OCI-LY7 (cell line): ENCODE measurements around the gene KDM4B. TPM values are rescaled to one million over a fixed set of nuclear protein-coding genes. Genes with fewer than 3 reads are reported as not detected.

Source experiments
- BruUV-seq: library from RNA; stranded (reverse); fragments of 400-500 nt; replicated peaks from 2 replicates; lab custom pipeline; 2021; lab: Mats Ljungman, UMichigan
- CTCF ChIA-PET: fragments of 300-600 bp; sonication (Branson Sonifier 250); formaldehyde crosslinking; loops from one replicate; lab custom pipeline; 2022; ENCODE audit warnings: antibody characterized with exemption; ENCODE audit not compliant: unreplicated experiment; lab: Charles Lee
- POLR2A ChIA-PET: fragments of 300-600 bp; sonication (Branson Sonifier 250); formaldehyde crosslinking; loops from one replicate; lab custom pipeline; 2022; ENCODE audit warnings: antibody characterized with exemption; lab: Charles Lee
- DNase-seq: peaks from one replicate; pipeline ENCODE4 v3.0.0-alpha.2; 2015; ENCODE audit warnings: low spot score
- H2AFZ ChIP-seq: fragments of 200-600 bp; sonication (generic), shearing (Covaris generic); 2 replicates; pipeline ENCODE4 v1.6.1; 2014; ENCODE audit warnings: mild to moderate bottlenecking, antibody characterized with exemption, low read length, moderate library complexity
- H3K27ac ChIP-seq: fragments of 200-600 bp; sonication (generic); 2 replicates; pipeline ENCODE4 v1.5.1; 2014; ENCODE audit warnings: mixed run types, low read depth, mild to moderate bottlenecking, moderate library complexity, low read length, inconsistent platforms; ENCODE audit not compliant: poor library complexity, severe bottlenecking
- H3K36me3 ChIP-seq: fragments of 200-600 bp; sonication (generic); 2 replicates; pipeline ENCODE4 v1.6.1; 2014; ENCODE audit warnings: mild to moderate bottlenecking, antibody characterized with exemption, low read length, moderate library complexity, mixed read lengths; ENCODE audit not compliant: insufficient read depth
- H3K4me1 ChIP-seq: fragments of 200-600 bp; sonication (generic); 2 replicates; pipeline ENCODE4 v1.5.1; 2014; ENCODE audit warnings: mild to moderate bottlenecking, low read length; ENCODE audit not compliant: insufficient read depth, poor library complexity, severe bottlenecking
- H3K4me2 ChIP-seq: fragments of 200-600 bp; sonication (generic); 2 replicates; pipeline ENCODE4 v1.6.1; 2014; ENCODE audit warnings: mild to moderate bottlenecking, low read length
- H3K4me3 ChIP-seq: fragments of 200-600 bp; sonication (generic); 2 replicates; pipeline ENCODE4 v1.5.1; 2014; ENCODE audit warnings: mild to moderate bottlenecking, low read depth, low read length; ENCODE audit not compliant: poor library complexity, severe bottlenecking
- H3K79me2 ChIP-seq: fragments of 200-600 bp; sonication (generic); 2 replicates; pipeline ENCODE4 v1.6.1; 2016; ENCODE audit warnings: low read depth, mild to moderate bottlenecking, low read length, moderate library complexity, mixed read lengths; ENCODE audit not compliant: insufficient read depth
- H3K9me2 ChIP-seq: fragments of 200-600 bp; sonication (generic); 2 replicates; pipeline ENCODE4 v1.6.1; 2016; ENCODE audit warnings: mild to moderate bottlenecking, low read length, mixed read lengths; ENCODE audit not compliant: insufficient read depth
- H3K9me3 ChIP-seq: fragments of 200-600 bp; sonication (generic); 2 replicates; pipeline ENCODE4 v1.6.1; 2014; ENCODE audit warnings: mild to moderate bottlenecking, mixed run types, low read length, mixed read lengths
- H4K20me1 ChIP-seq: fragments of 200-600 bp; sonication (generic); 2 replicates; pipeline ENCODE4 v1.6.1; 2014; ENCODE audit warnings: mild to moderate bottlenecking, antibody characterized with exemption, low read length, moderate library complexity, mixed read lengths; ENCODE audit not compliant: insufficient read depth
- EZH2phosphoT487 ChIP-seq: fragments of 200-600 bp; sonication (generic); IDR thresholded peaks from 2 replicates; pipeline ENCODE4 v1.6.1; 2018; ENCODE audit warnings: low read depth, borderline replicate concordance, mild to moderate bottlenecking, mixed run types, antibody characterized with exemption, low read length, moderate library complexity, mixed read lengths
- intact Hi-C: fragments of 100-400 bp; cut with micrococcal nuclease; formaldehyde crosslinking; loops from one replicate; pipeline ENCODE4 v1.10.0; 2022; ENCODE audit not compliant: unreplicated experiment
- total RNA-seq, 2 experiments: library from RNA; depleted of rRNA in 1 of 2; stranded (reverse); fragments of >200 nt in 1 of 2; shearing (Covaris generic) in 1 of 2; gene quantifications; 2 replicates each; pipeline ENCODE4 v1.2.3, GENCODE V29; 2014 to 2022
- TF ChIP-seq, protein P1 (sequence below): fragments of 200-600 bp; sonication (generic); conservative IDR thresholded peaks from 2 replicates; pipeline ENCODE4 v1.5.1; 2014; ENCODE audit warnings: mild to moderate bottlenecking, antibody characterized with exemption, low read length, moderate library complexity, mixed read lengths

KDM4B gene
- total RNA-seq, 2 experiments from 2014 or later: 24.3 to 44.2 TPM

DNA sequence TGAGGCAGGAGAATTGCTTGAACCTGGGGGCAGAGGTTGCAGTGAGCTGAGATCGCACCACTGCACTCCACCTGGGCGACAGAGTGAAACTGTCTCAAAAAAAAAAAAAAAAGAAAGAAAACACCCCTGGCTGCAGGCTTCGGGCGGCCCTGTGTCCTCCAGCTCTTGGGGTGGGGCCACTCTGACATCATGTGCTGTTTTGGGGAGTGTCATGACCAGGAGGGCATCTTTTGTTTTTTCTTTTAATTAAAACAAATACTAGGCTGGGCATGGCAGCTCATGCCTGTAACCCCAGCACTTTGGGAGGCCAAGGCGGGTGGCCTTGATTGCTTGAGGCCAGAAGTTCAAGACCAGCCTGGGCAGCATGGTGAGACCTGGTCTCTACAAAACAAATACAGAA, 52.1 kb downstream of the KDM4B start:
- intact Hi-C loops: no loop called here
- no peak overlapping the region for H2AFZ ChIP-seq
- H3K9me3 ChIP-seq: peaks cover 17% of the 10 kb centered on the region; the same call in 1 of the 2 replicates
- H3K27ac ChIP-seq: no peak overlapping the region
- H3K36me3 ChIP-seq: peaks cover 24% of the 10 kb centered on the region
- no peaks in the 10 kb centered on the region for H3K9me2 ChIP-seq
- H3K79me2 ChIP-seq: no peaks in the 10 kb centered on the region
- H3K4me1 ChIP-seq: no peaks in the 10 kb centered on the region
- no peak overlapping the region for H3K4me3 ChIP-seq
- TF ChIP-seq, protein P1, sequence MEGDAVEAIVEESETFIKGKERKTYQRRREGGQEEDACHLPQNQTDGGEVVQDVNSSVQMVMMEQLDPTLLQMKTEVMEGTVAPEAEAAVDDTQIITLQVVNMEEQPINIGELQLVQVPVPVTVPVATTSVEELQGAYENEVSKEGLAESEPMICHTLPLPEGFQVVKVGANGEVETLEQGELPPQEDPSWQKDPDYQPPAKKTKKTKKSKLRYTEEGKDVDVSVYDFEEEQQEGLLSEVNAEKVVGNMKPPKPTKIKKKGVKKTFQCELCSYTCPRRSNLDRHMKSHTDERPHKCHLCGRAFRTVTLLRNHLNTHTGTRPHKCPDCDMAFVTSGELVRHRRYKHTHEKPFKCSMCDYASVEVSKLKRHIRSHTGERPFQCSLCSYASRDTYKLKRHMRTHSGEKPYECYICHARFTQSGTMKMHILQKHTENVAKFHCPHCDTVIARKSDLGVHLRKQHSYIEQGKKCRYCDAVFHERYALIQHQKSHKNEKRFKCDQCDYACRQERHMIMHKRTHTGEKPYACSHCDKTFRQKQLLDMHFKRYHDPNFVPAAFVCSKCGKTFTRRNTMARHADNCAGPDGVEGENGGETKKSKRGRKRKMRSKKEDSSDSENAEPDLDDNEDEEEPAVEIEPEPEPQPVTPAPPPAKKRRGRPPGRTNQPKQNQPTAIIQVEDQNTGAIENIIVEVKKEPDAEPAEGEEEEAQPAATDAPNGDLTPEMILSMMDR: no peak
- TF ChIP-seq EZH2phosphoT487: no peak
- ChIA-PET CTCF (no interaction called here), POLR2A (no interaction called here)
- no peaks in the 10 kb centered on the region for H4K20me1 ChIP-seq
- H3K4me2 ChIP-seq: no peak overlapping the region
- DNase-seq: no peak
- no TSS peak for BruUV-seq

DNA sequence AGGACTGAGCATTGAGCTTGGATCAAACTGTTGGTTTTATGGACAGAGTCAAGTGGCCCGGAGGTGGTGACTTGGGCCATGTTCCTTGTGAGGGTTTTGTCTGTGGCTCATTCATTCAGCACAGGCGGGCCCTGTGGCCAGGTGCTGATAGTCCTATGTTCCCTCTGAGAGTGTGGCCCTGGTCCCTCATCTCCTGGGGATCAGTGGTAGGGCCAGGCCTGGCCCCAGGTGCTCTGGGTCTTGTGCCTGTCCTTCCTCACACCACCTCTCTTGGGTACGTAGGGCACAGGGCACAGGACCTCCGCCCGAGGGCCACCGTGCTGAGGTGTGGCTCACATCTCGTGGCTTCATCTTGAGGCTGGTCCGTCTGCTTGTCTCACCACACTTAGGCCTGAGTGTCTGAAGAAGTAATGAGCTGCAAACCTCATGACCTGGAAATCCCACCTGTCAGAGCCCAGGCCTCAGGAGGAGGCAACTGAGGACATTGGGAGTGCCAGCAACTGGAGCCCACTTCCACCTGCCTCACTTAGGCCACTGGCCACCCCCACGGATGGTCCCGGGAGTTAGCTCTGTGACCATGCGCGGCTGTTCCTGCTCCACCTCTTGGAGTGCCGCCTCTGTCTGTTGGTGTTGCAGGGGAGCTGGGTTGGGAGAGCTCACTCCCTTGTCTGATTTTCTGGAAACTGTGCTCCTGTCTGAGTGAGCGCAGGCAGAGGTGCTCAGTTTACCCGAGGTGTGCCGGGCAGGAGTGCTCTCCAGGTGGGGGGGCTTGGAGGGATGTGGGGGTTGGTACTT, 53.4 kb downstream of the KDM4B start:
- H3K4me1 ChIP-seq: no peaks in the 10 kb centered on the region
- peaks cover 19% of the 10 kb centered on the region for H3K36me3 ChIP-seq
- TF ChIP-seq EZH2phosphoT487: no peak
- TF ChIP-seq, protein P1: no peak
- CTCF ChIA-PET: no interaction called here
- intact Hi-C loops: no loop called here
- H3K9me2 ChIP-seq: no peaks in the 10 kb centered on the region
- H3K4me3 ChIP-seq: no peak overlapping the region
- no TSS peak for BruUV-seq
- DNase-seq: no peak
- POLR2A ChIA-PET: no interaction called here
- no peak overlapping the region for H2AFZ ChIP-seq
- no peaks in the 10 kb centered on the region for H3K79me2 ChIP-seq
- peaks cover 17% of the 10 kb centered on the region; the same call in 1 of the 2 replicates for H3K9me3 ChIP-seq
- H3K27ac ChIP-seq: no peak overlapping the region
- no peak overlapping the region for H3K4me2 ChIP-seq
- H4K20me1 ChIP-seq: no peaks in the 10 kb centered on the region

DNA sequence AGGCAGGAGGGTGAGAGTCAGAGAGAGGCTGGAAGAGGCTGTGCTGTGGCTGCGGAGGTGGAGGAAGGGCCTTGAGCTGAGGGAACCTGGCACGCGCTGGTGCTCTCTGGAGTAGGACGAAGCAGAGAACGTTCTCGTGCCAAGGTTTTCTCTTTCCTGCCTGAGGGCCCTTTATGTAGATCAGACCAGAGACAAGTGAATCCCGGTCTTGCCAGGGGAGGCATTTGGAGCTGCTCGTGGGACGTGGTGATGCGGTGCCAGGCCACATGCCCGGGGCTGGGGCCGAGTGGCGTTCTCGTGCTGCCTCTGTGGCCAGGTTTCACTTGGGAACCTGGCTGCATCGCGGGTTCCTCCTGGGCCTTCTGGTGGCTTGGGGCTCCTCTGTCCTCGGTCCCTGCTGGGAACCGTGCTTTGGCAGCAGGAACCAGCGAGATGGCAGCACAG, 54.2 kb downstream of the KDM4B start:
- ChIA-PET POLR2A (no interaction called here), CTCF (no interaction called here)
- Histone ChIP-seq H3K4me2 (no peak overlapping the region), H3K79me2 (no peaks in the 10 kb centered on the region), H3K4me1 (no peaks in the 10 kb centered on the region), H3K27ac (no peak overlapping the region), H3K4me3 (no peak overlapping the region), H3K36me3 (peaks cover 16% of the 10 kb centered on the region), H4K20me1 (no peaks in the 10 kb centered on the region), H3K9me2 (no peaks in the 10 kb centered on the region), H2AFZ (no peak overlapping the region), H3K9me3 (peaks cover 17% of the 10 kb centered on the region; the same call in 1 of the 2 replicates)
- intact Hi-C loops: no loop called here
- no peak for DNase-seq
- TF ChIP-seq EZH2phosphoT487: no peak
- TF ChIP-seq, protein P1: no peak
- BruUV-seq: no TSS peak
